Measurements from ENCODE around the gene GNAO1. TPM values are rescaled to one million over a fixed set of nuclear protein-coding genes. Genes with fewer than 3 reads are reported as not detected.

The GNAO1 gene
- polyA plus RNA-seq, 3 donors, result not detected

DNA sequence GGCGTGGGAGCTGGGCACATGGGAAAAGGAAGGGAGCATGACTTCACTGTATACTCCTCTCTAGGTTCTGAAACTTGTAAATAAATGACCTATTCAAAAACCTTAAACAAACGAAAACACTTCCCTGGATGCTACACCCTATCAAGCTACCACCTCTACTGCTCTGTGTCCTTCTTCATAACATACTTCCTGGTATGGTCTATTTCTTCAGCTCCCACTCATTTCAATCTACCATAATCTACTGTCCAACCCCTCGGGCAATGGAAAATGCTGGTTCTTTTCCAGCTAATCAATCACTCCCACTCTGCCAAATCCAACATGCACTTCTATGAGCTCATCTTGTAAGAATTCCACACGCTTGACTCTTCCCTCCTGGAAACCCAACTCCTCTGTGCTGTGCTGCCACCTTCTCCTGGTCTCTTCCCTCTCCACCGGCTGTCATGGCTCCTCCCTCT lies 191.6 kb downstream of the GNAO1 start:
- intact Hi-C loops (cut with micrococcal nuclease), result no loop called here
- TF ChIP-seq, protein P1, sequence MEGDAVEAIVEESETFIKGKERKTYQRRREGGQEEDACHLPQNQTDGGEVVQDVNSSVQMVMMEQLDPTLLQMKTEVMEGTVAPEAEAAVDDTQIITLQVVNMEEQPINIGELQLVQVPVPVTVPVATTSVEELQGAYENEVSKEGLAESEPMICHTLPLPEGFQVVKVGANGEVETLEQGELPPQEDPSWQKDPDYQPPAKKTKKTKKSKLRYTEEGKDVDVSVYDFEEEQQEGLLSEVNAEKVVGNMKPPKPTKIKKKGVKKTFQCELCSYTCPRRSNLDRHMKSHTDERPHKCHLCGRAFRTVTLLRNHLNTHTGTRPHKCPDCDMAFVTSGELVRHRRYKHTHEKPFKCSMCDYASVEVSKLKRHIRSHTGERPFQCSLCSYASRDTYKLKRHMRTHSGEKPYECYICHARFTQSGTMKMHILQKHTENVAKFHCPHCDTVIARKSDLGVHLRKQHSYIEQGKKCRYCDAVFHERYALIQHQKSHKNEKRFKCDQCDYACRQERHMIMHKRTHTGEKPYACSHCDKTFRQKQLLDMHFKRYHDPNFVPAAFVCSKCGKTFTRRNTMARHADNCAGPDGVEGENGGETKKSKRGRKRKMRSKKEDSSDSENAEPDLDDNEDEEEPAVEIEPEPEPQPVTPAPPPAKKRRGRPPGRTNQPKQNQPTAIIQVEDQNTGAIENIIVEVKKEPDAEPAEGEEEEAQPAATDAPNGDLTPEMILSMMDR (IDR thresholded peaks at IDR 0.05), result no peak
- Histone ChIP-seq H3K4me1 (ENCODE audit: control insufficient read depth in 1 of 2, insufficient read depth in 2 of 2, low read length in 2 of 2) (no peaks in the 10 kb centered on the region), H3K4me2 (replicated peaks; ENCODE audit: extremely low read depth, low read length, poor library complexity, severe bottlenecking) (no peak overlapping the region), H3K9ac (ENCODE audit: insufficient read depth, low read length, poor library complexity, severe bottlenecking) (no peak overlapping the region), H3K79me2 (ENCODE audit: insufficient read depth, low read length) (no peaks in the 10 kb centered on the region), H2AFZ (ENCODE audit: insufficient read depth, low read depth, low read length, poor library complexity, severe bottlenecking) (no peak overlapping the region), H4K20me1 (ENCODE audit: insufficient read depth, low read length) (peaks cover 12% of the 10 kb centered on the region), H3K4me3 (replicated peaks in 1 of 3; ENCODE audit: low read depth in 2 of 3, low read length in 3 of 3) (no peak overlapping the region), H3K27me3 (ENCODE audit: control insufficient read depth in 2 of 2, insufficient read depth in 2 of 2, low read length in 2 of 2) (no peaks in the 10 kb centered on the region), H3K36me3 (replicated peaks in 1 of 2; ENCODE audit: control insufficient read depth in 1 of 2, insufficient read depth in 2 of 2, low read length in 2 of 2) (peaks cover 76 to 100% of the 10 kb centered on the region in 2 donors), H3K9me3 (replicated peaks in 1 of 2; ENCODE audit: control insufficient read depth in 1 of 2, insufficient read depth in 1 of 2, low read length in 2 of 2) (peaks cover 16 to 24% of the 10 kb centered on the region in 2 donors), H3K27ac (ENCODE audit: low read depth in 1 of 2, low read length in 2 of 2) (no peak overlapping the region)
- DNase-seq, result no peak
- Mint-ChIP-seq H3K4me3 (no peak overlapping the region), H3K27me3 (ENCODE audit: low read depth in 3 of 3) (peaks cover 0 to 1% (median 0%) of the 10 kb centered on the region in 3 donors), H3K27ac (peak overlapping the region in 1 of 7 donors; percentile 10), H3K9me3 (peaks cover 19 to 33% (median 26%) of the 10 kb centered on the region in 7 donors), H3K36me3 (peaks cover 88 to 95% of the 10 kb centered on the region in 2 donors), H3K4me1 (no peaks in the 10 kb centered on the region)
- WGBS (ENCODE audit: insufficient coverage), result 100% methylated on average over 3 of the region's 5 CpGs

- DNase-seq, result no peak
- Mint-ChIP-seq H3K4me1 (no peaks in the 10 kb centered on the region), H3K4me3 (no peak overlapping the region), H3K27me3 (ENCODE audit: low read depth in 3 of 3) (peaks cover 0 to 1% (median 0%) of the 10 kb centered on the region in 3 donors), H3K36me3 (peaks cover 85 to 90% of the 10 kb centered on the region in 2 donors), H3K9me3 (peaks cover 19 to 30% (median 26%) of the 10 kb centered on the region in 7 donors), H3K27ac (peak overlapping the region in 1 of 7 donors; percentile 7)
- Histone ChIP-seq H3K4me1 (ENCODE audit: control insufficient read depth in 1 of 2, insufficient read depth in 2 of 2, low read length in 2 of 2) (no peaks in the 10 kb centered on the region), H4K20me1 (ENCODE audit: insufficient read depth, low read length) (peaks cover 1% of the 10 kb centered on the region), H3K9me3 (replicated peaks in 1 of 2; ENCODE audit: control insufficient read depth in 1 of 2, insufficient read depth in 1 of 2, low read length in 2 of 2) (peaks cover 16 to 24% of the 10 kb centered on the region in 2 donors), H3K79me2 (ENCODE audit: insufficient read depth, low read length) (no peaks in the 10 kb centered on the region), H3K4me2 (replicated peaks; ENCODE audit: extremely low read depth, low read length, poor library complexity, severe bottlenecking) (no peak overlapping the region), H2AFZ (ENCODE audit: insufficient read depth, low read depth, low read length, poor library complexity, severe bottlenecking) (no peak overlapping the region), H3K27ac (ENCODE audit: low read depth in 1 of 2, low read length in 2 of 2) (no peak overlapping the region), H3K4me3 (replicated peaks in 1 of 3; ENCODE audit: low read depth in 2 of 3, low read length in 3 of 3) (no peak overlapping the region), H3K36me3 (replicated peaks in 1 of 2; ENCODE audit: control insufficient read depth in 1 of 2, insufficient read depth in 2 of 2, low read length in 2 of 2) (peaks cover 86 to 99% of the 10 kb centered on the region in 2 donors), H3K27me3 (ENCODE audit: control insufficient read depth in 2 of 2, insufficient read depth in 2 of 2, low read length in 2 of 2) (no peaks in the 10 kb centered on the region), H3K9ac (ENCODE audit: insufficient read depth, low read length, poor library complexity, severe bottlenecking) (no peak overlapping the region)
- intact Hi-C loops (cut with micrococcal nuclease), result no loop called here
- TF ChIP-seq, protein P1 (IDR thresholded peaks at IDR 0.05), result no peak
- WGBS (ENCODE audit: insufficient coverage), result 97% methylated on average over 2 of the region's 4 CpGs
These were observed 192.9 kb downstream of the GNAO1 start for GRCh38 chr16:56384074-56384721.

All from CD14-positive monocyte (primary cell).